Measurements from ENCODE around the gene SAMD11. TPM values are rescaled to one million over a fixed set of nuclear protein-coding genes. Genes with fewer than 3 reads are reported as not detected.

The SAMD11 gene
- total and polyA plus RNA-seq, 2 of the 13 experiments (the other 11 are each of a cell fraction or from before 2014, with no cell fraction given) = 0.11 TPM; not detected in 1

GRCh38 chr1:929712-930632 lies 6.2 kb downstream of the SAMD11 start:
- H3K9me3 ChIP-seq (ENCODE audit: low read length) = no peaks in the 10 kb centered on the region
- ChIA-PET CTCF (ENCODE audit: low intra/inter-chr PET ratio, low total read pairs) (no interaction called here), POLR2A (no interaction called here)
- no peak overlapping the region for H3K4me2 ChIP-seq (ENCODE audit: low read depth, low read length)
- TF ChIP-seq SP2 (CRISPR knock-in tag; IDR thresholded peaks at IDR 0.05) (0 out of 2 replicates have a peak, but pooled peaks have one; percentile 10), ARID4A (CRISPR knock-in tag; IDR thresholded peaks at IDR 0.05; ENCODE audit: borderline replicate concordance) (0 out of 2 replicates have a peak, but pooled peaks have one; percentile 19), ZNF816 (CRISPR knock-in tag; IDR thresholded peaks at IDR 0.05; ENCODE audit: borderline replicate concordance) (no peak)
- H3K36me3 ChIP-seq (replicated peaks in 1 of 2; ENCODE audit: control insufficient read depth in 1 of 2, insufficient read depth in 2 of 2, low read length in 2 of 2) = no peaks in the 10 kb centered on the region
- DNase-seq (ENCODE audit: low spot score) (no peak), FAIRE-seq (no peak), ATAC-seq (no peak)
- H2AFZ ChIP-seq (ENCODE audit: low read length) = no peak overlapping the region
- no peak overlapping the region for H3K4me3 ChIP-seq (replicated peaks in 1 of 3; ENCODE audit: insufficient read depth in 1 of 3, low read depth in 2 of 3, low read length in 3 of 3)
- H3K4me1 ChIP-seq (ENCODE audit: insufficient read depth, low read length) = no peaks in the 10 kb centered on the region
- H3K27me3 ChIP-seq (ENCODE audit: control insufficient read depth in 1 of 2, insufficient read depth in 2 of 2, low read length in 2 of 2) = peaks cover 35 to 85% of the 10 kb centered on the region in 2 experiments
- no peak overlapping the region for H3K27ac ChIP-seq (ENCODE audit: extremely low read length, insufficient read depth, low read length)
- H3K9ac ChIP-seq (ENCODE audit: insufficient read depth, low read depth, low read length) = no peak overlapping the region
- intact Hi-C loops (cut with micrococcal nuclease; ENCODE audit: unreplicated experiment) (no loop called here), in situ Hi-C loops (cut with HindIII; ENCODE audit: extremely low pct_ligation_motif_present, low pct_unique_long_range_greater_than_20kb) (no loop called here)
- no peaks in the 10 kb centered on the region for H3K79me2 ChIP-seq (ENCODE audit: insufficient read depth, low read length)
- WGBS (ENCODE audit: low lambda C conversion rate) = 14% methylated on average over 12 of the region's 40 CpGs
- no TSS peak for BruUV-seq (replicated peaks)
- H4K20me1 ChIP-seq (ENCODE audit: insufficient read depth, low read length) = 0 out of 2 replicates have a peak, but pooled peaks cover 3% of the 10 kb centered on the region

Data from HepG2 (cell line).